OCI-LY7 (cell line): ENCODE measurements around the gene HOXC6.

Experiments
- EZH2phosphoT487 ChIP-seq: fragments of 200-600 bp; sonication (generic); IDR thresholded peaks from 2 replicates; pipeline ENCODE4 v1.6.1; 2018; ENCODE audit warnings: low read depth, borderline replicate concordance, mild to moderate bottlenecking, mixed run types, antibody characterized with exemption, low read length, moderate library complexity, mixed read lengths
- TF ChIP-seq, protein P1 (sequence below): fragments of 200-600 bp; sonication (generic); conservative IDR thresholded peaks from 2 replicates; pipeline ENCODE4 v1.5.1; 2014; ENCODE audit warnings: mild to moderate bottlenecking, antibody characterized with exemption, low read length, moderate library complexity, mixed read lengths

DNA sequence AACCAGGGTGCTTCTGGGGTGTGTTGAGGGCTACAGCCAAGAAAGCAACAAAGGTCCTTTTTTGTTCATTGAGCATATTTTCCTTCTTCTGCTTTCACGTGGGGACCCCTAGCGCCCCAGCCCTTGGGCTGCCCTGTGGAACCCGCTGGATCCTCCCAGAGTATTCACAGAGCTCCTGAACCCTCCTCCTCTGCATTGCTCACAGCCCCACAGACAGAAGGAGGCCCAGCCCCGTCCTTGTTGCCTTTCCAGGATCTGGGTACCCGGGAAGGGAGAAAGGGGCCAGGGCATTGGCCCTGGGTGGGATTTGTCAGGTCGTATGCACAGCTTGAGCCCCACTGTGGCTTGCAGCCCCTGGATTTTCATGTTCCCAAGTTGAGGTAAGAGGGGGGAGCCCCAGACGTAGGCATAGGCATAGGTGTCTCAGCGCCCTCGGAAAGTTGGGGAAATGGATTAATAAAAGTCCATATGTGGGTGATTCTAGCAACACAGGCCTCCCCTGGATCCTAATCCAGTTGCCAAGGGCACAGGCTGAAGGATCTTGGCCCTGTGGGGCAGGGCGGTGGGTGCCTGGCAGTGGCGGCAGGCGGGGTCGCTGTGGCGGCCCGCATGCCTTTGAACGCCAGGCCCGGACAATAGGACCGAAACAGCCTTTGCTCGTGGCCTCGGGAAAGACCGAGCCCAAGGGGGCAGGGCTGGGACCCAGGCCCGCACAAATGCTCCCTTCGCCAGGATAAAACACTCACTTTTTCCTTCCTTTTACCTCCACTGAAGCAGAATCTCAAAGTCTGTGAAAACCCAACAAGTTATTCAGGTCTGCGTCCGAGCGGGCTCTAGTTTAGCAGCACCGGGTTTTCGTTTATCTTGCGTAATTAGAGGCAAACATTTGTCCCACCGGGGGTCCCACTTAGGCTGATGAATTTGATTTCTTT lies 46.3 kb upstream of the HOXC6 start:
- TF ChIP-seq, protein P1, sequence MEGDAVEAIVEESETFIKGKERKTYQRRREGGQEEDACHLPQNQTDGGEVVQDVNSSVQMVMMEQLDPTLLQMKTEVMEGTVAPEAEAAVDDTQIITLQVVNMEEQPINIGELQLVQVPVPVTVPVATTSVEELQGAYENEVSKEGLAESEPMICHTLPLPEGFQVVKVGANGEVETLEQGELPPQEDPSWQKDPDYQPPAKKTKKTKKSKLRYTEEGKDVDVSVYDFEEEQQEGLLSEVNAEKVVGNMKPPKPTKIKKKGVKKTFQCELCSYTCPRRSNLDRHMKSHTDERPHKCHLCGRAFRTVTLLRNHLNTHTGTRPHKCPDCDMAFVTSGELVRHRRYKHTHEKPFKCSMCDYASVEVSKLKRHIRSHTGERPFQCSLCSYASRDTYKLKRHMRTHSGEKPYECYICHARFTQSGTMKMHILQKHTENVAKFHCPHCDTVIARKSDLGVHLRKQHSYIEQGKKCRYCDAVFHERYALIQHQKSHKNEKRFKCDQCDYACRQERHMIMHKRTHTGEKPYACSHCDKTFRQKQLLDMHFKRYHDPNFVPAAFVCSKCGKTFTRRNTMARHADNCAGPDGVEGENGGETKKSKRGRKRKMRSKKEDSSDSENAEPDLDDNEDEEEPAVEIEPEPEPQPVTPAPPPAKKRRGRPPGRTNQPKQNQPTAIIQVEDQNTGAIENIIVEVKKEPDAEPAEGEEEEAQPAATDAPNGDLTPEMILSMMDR, result peak; percentile 39; the same call in 1 of the 2 replicates
- no peak for TF ChIP-seq EZH2phosphoT487
